Stimulated activated CD4-positive, alpha-beta T cell treated with anti-CD3 and anti-CD28 coated beads, TNF-alpha, amount 100 ng/mL, for 48 hours (primary cell): ENCODE data around the gene SLC2A5.
"Not testable (repeated sequence)": the region's sequence is repeated elsewhere in the genome, so short reads cannot be mapped to it uniquely, and the experiment has no call there.

Source experiments
- DNase-seq, 3 donors: peaks; one replicate each; pipeline ENCODE4 v3.0.0-alpha.2; 2020; ENCODE audit warnings: low read depth in 3 of 3

Gene SLC2A5

GRCh38 chr1:9004700-9005394 lies 64.6 kb downstream of the SLC2A5 start:
- peak; percentile 63 to 79 (median 75) for DNase-seq

GRCh38 chr1:9004031-9004699 lies 65.3 kb downstream of the SLC2A5 start:
- DNase-seq = no peak

GRCh38 chr1:9002215-9002560 lies 67.2 kb downstream of the SLC2A5 start:
- DNase-seq = not testable (repeated sequence)

- DNase-seq = not testable (repeated sequence)
Measured at GRCh38 chr1:9001534-9002214, 67.8 kb downstream of the SLC2A5 start.

- DNase-seq = not testable (repeated sequence)
Measured at GRCh38 chr1:8993962-8994675, 75.3 kb downstream of the SLC2A5 start.

- DNase-seq = no peak
Measured at GRCh38 chr1:8992936-8993687, 76.3 kb downstream of the SLC2A5 start.

- no peak for DNase-seq
Measured at GRCh38 chr1:8989821-8990220, 79.6 kb downstream of the SLC2A5 start.

- no peak for DNase-seq
Measured at GRCh38 chr1:8989061-8989460, 80.4 kb downstream of the SLC2A5 start.

- no peak for DNase-seq
Measured at GRCh38 chr1:8988618-8988967, 80.8 kb downstream of the SLC2A5 start.

- peak; percentile 43 to 67 (median 44) for DNase-seq
Measured at GRCh38 chr1:8987881-8988617, 81.4 kb downstream of the SLC2A5 start.

- DNase-seq = no peak
Measured at GRCh38 chr1:8986814-8987190, 82.6 kb downstream of the SLC2A5 start.

GRCh38 chr1:8985915-8986813 lies 83.3 kb downstream of the SLC2A5 start:
- DNase-seq = no peak
